Measurements from ENCODE around the gene RNF39. TPM values are rescaled to one million over a fixed set of nuclear protein-coding genes. Genes with fewer than 3 reads are reported as not detected.

RNF39 gene
- total and polyA plus RNA-seq, 2 of the 13 experiments (the other 11 are each of a cell fraction or from before 2014, with no cell fraction given) = 0.13 to 1.8 TPM

DNA sequence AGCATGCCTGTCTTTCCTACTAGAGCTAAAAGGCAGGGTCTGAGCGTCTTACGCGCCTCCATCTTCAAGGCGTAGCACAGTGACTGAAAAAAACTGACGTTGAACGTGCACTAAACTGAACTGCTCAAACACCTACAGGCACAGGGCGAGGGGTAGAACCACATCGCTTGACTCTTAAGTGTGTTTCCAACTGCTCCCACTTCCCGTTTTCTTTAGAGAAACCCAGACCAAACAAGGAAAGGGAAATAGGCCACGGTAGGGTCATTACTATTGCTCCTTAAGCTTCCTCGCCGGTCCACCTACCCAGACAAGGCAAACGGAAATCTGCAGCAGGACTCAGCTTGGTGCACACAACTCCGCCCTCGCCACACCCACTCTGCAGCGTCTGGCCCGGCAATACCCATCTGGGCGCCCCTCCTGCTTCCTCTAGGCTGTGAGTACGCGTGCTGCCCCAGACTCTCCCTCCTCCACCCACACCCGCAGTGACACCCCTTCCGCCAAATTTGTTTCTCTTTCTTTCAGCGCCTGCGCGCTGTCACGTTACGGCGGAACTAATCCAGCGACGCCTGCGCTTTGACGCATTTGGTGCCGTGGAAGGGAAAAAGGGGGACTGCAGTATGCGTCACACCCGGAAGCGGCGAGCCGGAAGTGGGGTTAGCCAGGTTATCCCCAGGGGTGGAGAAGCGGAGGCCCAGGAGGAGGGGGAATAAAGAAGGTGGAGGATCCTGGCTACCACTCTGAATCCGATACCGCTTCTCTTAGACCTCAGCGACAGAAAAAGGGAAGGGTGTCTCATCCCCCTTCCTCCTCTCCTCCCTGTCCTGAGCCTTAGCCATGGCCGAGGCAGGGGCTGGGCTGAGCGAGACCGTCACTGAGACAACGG is 8.8 kb downstream of the RNF39 start, which contains the start of gene PPP1R11 (continued):
- TF ChIP-seq E2F2 (CRISPR knock-in tag; IDR thresholded peaks at IDR 0.05; ENCODE audit: borderline replicate concordance) (no peak), ZKSCAN8 (CRISPR knock-in tag; IDR thresholded peaks at IDR 0.05; ENCODE audit: borderline replicate concordance) (peak; percentile 75; the same call in 1 of the 2 replicates), ZNF597 (CRISPR knock-in tag; IDR thresholded peaks at IDR 0.05) (no peak), ZNF7 (CRISPR knock-in tag; IDR thresholded peaks at IDR 0.05) (no peak), ZBTB1 (CRISPR knock-in tag; IDR thresholded peaks at IDR 0.05; ENCODE audit: borderline replicate concordance) (no peak), KDM5A (IDR thresholded peaks at IDR 0.05; ENCODE audit: borderline replicate concordance, low read length) (peak; percentile 98), SCMH1 (CRISPR knock-in tag; IDR thresholded peaks at IDR 0.05; ENCODE audit: borderline replicate concordance) (no peak), SPEN (CRISPR knock-in tag; IDR thresholded peaks at IDR 0.05; ENCODE audit: low read depth) (peak; percentile 87), ZNF839 (CRISPR knock-in tag; IDR thresholded peaks at IDR 0.05; ENCODE audit: borderline replicate concordance) (peak; percentile 96; the same call in 1 of the 2 replicates), TERF1 (CRISPR knock-in tag; IDR thresholded peaks at IDR 0.05) (no peak), ZNF670 (CRISPR knock-in tag; IDR thresholded peaks at IDR 0.05; ENCODE audit: borderline replicate concordance) (0 out of 2 replicates have a peak, but pooled peaks have one; percentile 46), ERF (CRISPR knock-in tag; IDR thresholded peaks at IDR 0.05) (peak; percentile 96), ARID3A (IDR thresholded peaks at IDR 0.05; ENCODE audit: low read depth, low read length) (peak; percentile 43; the same call in 1 of the 2 replicates), ZNF501 (CRISPR knock-in tag; IDR thresholded peaks at IDR 0.05) (peak; percentile 99)
- TF ChIP-seq, protein P1, sequence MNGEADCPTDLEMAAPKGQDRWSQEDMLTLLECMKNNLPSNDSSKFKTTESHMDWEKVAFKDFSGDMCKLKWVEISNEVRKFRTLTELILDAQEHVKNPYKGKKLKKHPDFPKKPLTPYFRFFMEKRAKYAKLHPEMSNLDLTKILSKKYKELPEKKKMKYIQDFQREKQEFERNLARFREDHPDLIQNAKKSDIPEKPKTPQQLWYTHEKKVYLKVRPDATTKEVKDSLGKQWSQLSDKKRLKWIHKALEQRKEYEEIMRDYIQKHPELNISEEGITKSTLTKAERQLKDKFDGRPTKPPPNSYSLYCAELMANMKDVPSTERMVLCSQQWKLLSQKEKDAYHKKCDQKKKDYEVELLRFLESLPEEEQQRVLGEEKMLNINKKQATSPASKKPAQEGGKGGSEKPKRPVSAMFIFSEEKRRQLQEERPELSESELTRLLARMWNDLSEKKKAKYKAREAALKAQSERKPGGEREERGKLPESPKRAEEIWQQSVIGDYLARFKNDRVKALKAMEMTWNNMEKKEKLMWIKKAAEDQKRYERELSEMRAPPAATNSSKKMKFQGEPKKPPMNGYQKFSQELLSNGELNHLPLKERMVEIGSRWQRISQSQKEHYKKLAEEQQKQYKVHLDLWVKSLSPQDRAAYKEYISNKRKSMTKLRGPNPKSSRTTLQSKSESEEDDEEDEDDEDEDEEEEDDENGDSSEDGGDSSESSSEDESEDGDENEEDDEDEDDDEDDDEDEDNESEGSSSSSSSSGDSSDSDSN (CRISPR knock-in tag; IDR thresholded peaks at IDR 0.05) = peak; percentile 92
- TF ChIP-seq, protein P2, sequence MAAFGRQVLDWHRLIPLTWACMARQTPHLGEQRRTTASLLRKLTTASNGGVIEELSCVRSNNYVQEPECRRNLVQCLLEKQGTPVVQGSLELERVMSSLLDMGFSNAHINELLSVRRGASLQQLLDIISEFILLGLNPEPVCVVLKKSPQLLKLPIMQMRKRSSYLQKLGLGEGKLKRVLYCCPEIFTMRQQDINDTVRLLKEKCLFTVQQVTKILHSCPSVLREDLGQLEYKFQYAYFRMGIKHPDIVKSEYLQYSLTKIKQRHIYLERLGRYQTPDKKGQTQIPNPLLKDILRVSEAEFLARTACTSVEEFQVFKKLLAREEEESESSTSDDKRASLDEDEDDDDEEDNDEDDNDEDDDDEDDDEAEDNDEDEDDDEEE (CRISPR knock-in tag; IDR thresholded peaks at IDR 0.05) = peak; percentile 69; the same call in 1 of the 2 replicates
- TF ChIP-seq, protein P3, sequence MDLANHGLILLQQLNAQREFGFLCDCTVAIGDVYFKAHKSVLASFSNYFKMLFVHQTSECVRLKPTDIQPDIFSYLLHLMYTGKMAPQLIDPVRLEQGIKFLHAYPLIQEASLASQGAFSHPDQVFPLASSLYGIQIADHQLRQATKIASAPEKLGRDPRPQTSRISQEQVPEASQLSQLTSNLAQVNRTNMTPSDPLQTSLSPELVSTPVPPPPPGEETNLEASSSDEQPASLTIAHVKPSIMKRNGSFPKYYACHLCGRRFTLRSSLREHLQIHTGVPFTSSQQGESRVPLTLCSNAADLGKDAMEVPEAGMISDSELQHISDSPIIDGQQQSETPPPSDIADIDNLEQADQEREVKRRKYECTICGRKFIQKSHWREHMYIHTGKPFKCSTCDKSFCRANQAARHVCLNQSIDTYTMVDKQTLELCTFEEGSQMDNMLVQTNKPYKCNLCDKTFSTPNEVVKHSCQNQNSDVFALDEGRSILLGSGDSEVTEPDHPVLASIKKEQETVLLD (CRISPR knock-in tag; IDR thresholded peaks at IDR 0.05; ENCODE audit: low read depth) = no peak

Data from HepG2 (cell line).